ENCODE results near the gene ZNF681. TPM values are rescaled to one million over a fixed set of nuclear protein-coding genes. Genes with fewer than 3 reads are reported as not detected.

Gene ZNF681
- total and polyA plus RNA-seq, 9 of the 15 experiments (the other 6 are each of a cell fraction or from before 2014, with no cell fraction given): 2.8 to 8.6 (median 4.1) TPM

GRCh38 chr19:23709347-23709746 lies 49.3 kb downstream of the ZNF681 start:
- no peak overlapping the region for H3K4me3 ChIP-seq
- H2AFZ ChIP-seq (ENCODE audit: low read depth, low read length): no peak overlapping the region
- TF ChIP-seq ZNF583 (CRISPR knock-in tag; IDR thresholded peaks at IDR 0.05): no peak
- TF ChIP-seq MCM2 (IDR thresholded peaks at IDR 0.05; ENCODE audit: low read depth): no peak
- TF ChIP-seq FOXK2 (conservative IDR thresholded peaks at IDR 0.05 in 1 of 2, IDR thresholded peaks at IDR 0.05 in 1 of 2; ENCODE audit: low read depth in 2 of 2): no peak
- no peak for TF ChIP-seq SOX6 (IDR thresholded peaks at IDR 0.05)
- TF ChIP-seq KLF1 (tag; IDR thresholded peaks at IDR 0.05): no peak
- TF ChIP-seq TEAD4 (IDR thresholded peaks at IDR 0.05; ENCODE audit: low read length): no peak
- no peak for TF ChIP-seq TEAD4 (CRISPR knock-in tag; IDR thresholded peaks at IDR 0.05; ENCODE audit: borderline replicate concordance)
- no peak for TF ChIP-seq CCNT2 (IDR thresholded peaks at IDR 0.05; ENCODE audit: borderline replicate concordance, extremely low read depth, insufficient read length, low read depth, low read length)
- no peak for TF ChIP-seq CREB3L1 (IDR thresholded peaks at IDR 0.05; ENCODE audit: borderline replicate concordance, low read depth)
- H4K20me1 ChIP-seq (replicated peaks; ENCODE audit: control insufficient read depth, insufficient read depth, low read length): no peaks in the 10 kb centered on the region
- H3K9ac ChIP-seq (ENCODE audit: insufficient read depth in 1 of 2, low read depth in 2 of 2, low read length in 2 of 2): no peak overlapping the region
- ChIA-PET CTCF (ENCODE audit: low intra/inter-chr PET ratio) (interaction anchor here (0.6 kb wide), 1 partner anchor 506 kb away, joined by 4 read pairs; no protein-coding TSS in a partner anchor), POLR2A (no interaction called here)
- intact Hi-C loops (cut with micrococcal nuclease) (no loop called here), in situ Hi-C loops (cut with MboI) (no loop called here)
- FAIRE-seq (no peak), ATAC-seq (no peak), DNase-seq (ENCODE audit: extremely low read depth in 1 of 4, low spot score in 3 of 4) (no peak)
- H3K9me3 ChIP-seq (replicated peaks; ENCODE audit: control insufficient read depth, insufficient read depth, low read depth, low read length): no peaks in the 10 kb centered on the region
- no peaks in the 10 kb centered on the region for H3K4me1 ChIP-seq (replicated peaks in 1 of 2; ENCODE audit: control insufficient read depth in 2 of 2, insufficient read depth in 2 of 2, low read length in 2 of 2)
- H3K36me3 ChIP-seq (ENCODE audit: control insufficient read depth, insufficient read depth, low read length): no peaks in the 10 kb centered on the region
- no peak overlapping the region for H3K27ac ChIP-seq (ENCODE audit: extremely low read depth, low read depth, low read length)
- H3K9me1 ChIP-seq (ENCODE audit: control insufficient read depth, insufficient read depth, low read length): no peaks in the 10 kb centered on the region
- no TSS peak for BruUV-seq (replicated peaks)
- no peaks in the 10 kb centered on the region for H3K27me3 ChIP-seq (ENCODE audit: control insufficient read depth in 2 of 2, insufficient read depth in 2 of 2, low read length in 2 of 2)
- WGBS (ENCODE audit: insufficient coverage, low coverage, missing lambda C conversion rate): 13% methylated on average over 2 of the region's 2 CpGs
- no peak overlapping the region for H3K4me2 ChIP-seq (ENCODE audit: insufficient read depth, low read length)
- H3K79me2 ChIP-seq (ENCODE audit: control insufficient read depth, insufficient read depth, low read length): no peaks in the 10 kb centered on the region
